Spleen (tissue), 11 donors: ENCODE results near the gene ZNF648. TPM values are rescaled to one million over a fixed set of nuclear protein-coding genes. Genes with fewer than 3 reads are reported as not detected.
"Not testable (repeated sequence)": the region's sequence is repeated elsewhere in the genome, so short reads cannot be mapped to it uniquely, and the experiment has no call there.

Experiments
- DNase-seq: peaks from one replicate; pipeline ENCODE4 v3.0.0-alpha.2; 2020
- H3K27ac ChIP-seq, 8 donors: fragments of 200-600 bp; sonication (generic) in 7 of 8; 1 replicate in 4 of 8; 2 replicates in 4 of 8; pipeline versions ENCODE4 v1.5.0 to v1.8.0; 2016 to 2021; ENCODE audit warnings: inconsistent platforms in 4 of 8, mild to moderate bottlenecking in 4 of 8, moderate library complexity in 1 of 8
- H3K27me3 ChIP-seq, 7 donors: fragments of 200-600 bp; sonication (generic) in 6 of 7; replicated peaks in 1 of 7; 1 replicate in 4 of 7; 2 replicates in 3 of 7; pipeline versions ENCODE4 v1.5.0 to v1.8.0; 2016 to 2021; ENCODE audit warnings: inconsistent platforms in 3 of 7, mild to moderate bottlenecking in 1 of 7
- H3K36me3 ChIP-seq, 6 donors: fragments of 200-600 bp; sonication (generic) in 5 of 6; 1 replicate in 4 of 6; 2 replicates in 2 of 6; pipeline versions ENCODE4 v1.5.0 to v1.8.0; 2016 to 2021; ENCODE audit warnings: inconsistent platforms in 2 of 6
- H3K4me1 ChIP-seq, 6 donors: fragments of 200-600 bp; sonication (generic) in 5 of 6; 1 replicate in 3 of 6; 2 replicates in 3 of 6; pipeline versions ENCODE4 v1.5.0 to v1.8.0; 2016 to 2021; ENCODE audit warnings: inconsistent platforms in 3 of 6
- H3K4me3 ChIP-seq, 8 donors: fragments of 200-600 bp; sonication (generic) in 7 of 8; 1 replicate in 4 of 8; 2 replicates in 4 of 8; pipeline versions ENCODE4 v1.5.0 to v1.8.0; 2016 to 2021; ENCODE audit warnings: inconsistent platforms in 4 of 8, mild to moderate bottlenecking in 4 of 8, moderate library complexity in 2 of 8
- H3K9me3 ChIP-seq, 8 donors: fragments of 200-600 bp; sonication (generic) in 7 of 8; 1 replicate in 4 of 8; 2 replicates in 4 of 8; pipeline versions ENCODE4 v1.5.0 to v1.8.0; 2016 to 2021; ENCODE audit warnings: inconsistent platforms in 4 of 8
- CTCF ChIP-seq, 11 experiments: fragments of 200-600 bp in 7 of 11; fragments of 450-650 bp in 4 of 11; sonication (generic) in 4 of 11; IDR thresholded peaks in 8 of 11; conservative IDR thresholded peaks in 3 of 11; 1 replicate in 7 of 11; 2 replicates in 4 of 11; pipeline versions ENCODE4 v1.4.0 to v1.8.0; 2016 to 2021; ENCODE audit warnings: antibody characterized with exemption in 11 of 11, inconsistent platforms in 4 of 11, mild to moderate bottlenecking in 1 of 11
- POLR2A ChIP-seq, 3 donors: fragments of 450-650 bp; IDR thresholded peaks; one replicate each; pipeline ENCODE4 v1.5.1; 2017; ENCODE audit warnings: antibody characterized with exemption in 3 of 3, mild to moderate bottlenecking in 1 of 3
- POLR2AphosphoS5 ChIP-seq, 3 donors: sonication (generic); formaldehyde crosslinking; IDR thresholded peaks; one replicate each; pipeline ENCODE4 v1.5.1; 2017; ENCODE audit warnings: antibody characterized with exemption in 3 of 3
- WGBS, 5 donors: extraction: QIAGEN DNeasy Blood & Tissue Kit in 3 of 5; methylation state at CpG; one replicate each; pipeline versions ENCODE4 v1.1.5 to v1.1.7; 2013 to 2018; 5-methylcytosine and 5-hydroxymethylcytosine counted together
- intact Hi-C: fragments of 100-400 bp; cut with DNase I; formaldehyde crosslinking; loops from one replicate; pipeline ENCODE4 v1.15.0; 2023; ENCODE audit warnings: low total_unique reads
- polyA plus RNA-seq, 3 donors: library from polyadenylated mRNA; stranded (reverse); fragments of 200-250 nt; gene quantifications; one replicate each; pipeline ENCODE4 v1.2.1, GENCODE V29; 2013
- total RNA-seq, 7 donors: library from RNA; depleted of rRNA in 3 of 7; stranded (reverse); fragments of >200 nt in 3 of 7; fragmentation: NEBNext Ultra II Directional in 4 of 7; extraction: Animal tissue kit (Norgen Biotek cat#: 25700) in 4 of 7; gene quantifications; one replicate each; pipeline versions ENCODE4 v1.1.0 to v1.2.1, GENCODE V29; 2016 to 2021
- donor health status: healthy with polysubstance abuse.
- donor health status: DM: no; HTN: no; CAD: no; lungs with moderate emphysema.
- donor health status: DM: no; HTN: no; CAD: no.
- donor health status: Bipolar disorder and iron deficiency.
- donor health status: healthy.
- donor health status: DM: no; HTN: no; CAD: no.
- donor health status: DM: yes; HTN: yes; CAD: no.

Gene ZNF648
- total and polyA plus RNA-seq, 10 donors, result 0.26 TPM; not detected in 9

- Histone ChIP-seq H3K4me1 (no peaks in the 10 kb centered on the region), H3K27ac (no peak overlapping the region), H3K4me3 (no peak overlapping the region), H3K27me3 (peaks cover 0 to 13% (median 0%) of the 10 kb centered on the region in 7 donors), H3K9me3 (peaks cover 0 to 11% (median 9%) of the 10 kb centered on the region in 8 donors), H3K36me3 (no peaks in the 10 kb centered on the region)
- no peak for DNase-seq
- TF ChIP-seq CTCF (IDR thresholded peaks at IDR 0.05 in 8 of 11, conservative IDR thresholded peaks at IDR 0.05 in 3 of 11) (no peak), POLR2AphosphoS5 (IDR thresholded peaks at IDR 0.05) (no peak), POLR2A (IDR thresholded peaks at IDR 0.05) (no peak)
- intact Hi-C loops, result loop anchor here (10.0 kb wide), 1 partner anchor 576 kb away; no protein-coding TSS in a partner anchor
- WGBS, 5 donors, result 43 to 57% (median 53%) methylated on average over 4 of the region's 4 CpGs
Observed at GRCh38 chr1:182050481-182051448, 10.7 kb downstream of the ZNF648 start.

- TF ChIP-seq CTCF (IDR thresholded peaks at IDR 0.05 in 8 of 11, conservative IDR thresholded peaks at IDR 0.05 in 3 of 11) (no peak), POLR2A (IDR thresholded peaks at IDR 0.05) (no peak), POLR2AphosphoS5 (IDR thresholded peaks at IDR 0.05) (no peak)
- 72 to 82% (median 75%) methylated on average over 2 of the region's 2 CpGs for WGBS, 5 donors
- intact Hi-C loops, result no loop called here
Observed at GRCh38 chr1:182048562-182048961, 12.9 kb downstream of the ZNF648 start.

GRCh38 chr1:182046763-182047162, 14.7 kb downstream of the ZNF648 start:
- Histone ChIP-seq H3K4me1 (no peaks in the 10 kb centered on the region), H3K4me3 (no peak overlapping the region), H3K27ac (no peak overlapping the region), H3K9me3 (peaks cover 0 to 27% (median 22%) of the 10 kb centered on the region in 8 donors), H3K36me3 (no peaks in the 10 kb centered on the region), H3K27me3 (no peaks in the 10 kb centered on the region)
- intact Hi-C loops, result no loop called here
- TF ChIP-seq POLR2AphosphoS5 (IDR thresholded peaks at IDR 0.05), result no peak
- TF ChIP-seq CTCF (IDR thresholded peaks at IDR 0.05 in 8 of 11, conservative IDR thresholded peaks at IDR 0.05 in 3 of 11), result no peak
- no peak for TF ChIP-seq POLR2A (IDR thresholded peaks at IDR 0.05)
- no peak for DNase-seq

More at GRCh38 chr1:182048562-182048961, 12.9 kb downstream of the ZNF648 start:
- peaks cover 0 to 27% (median 22%) of the 10 kb centered on the region in 8 donors for H3K9me3 ChIP-seq
- no peaks in the 10 kb centered on the region for H3K4me1 ChIP-seq
- no peaks in the 10 kb centered on the region for H3K36me3 ChIP-seq
- no peak for DNase-seq
- H3K4me3 ChIP-seq, result no peak overlapping the region
- H3K27me3 ChIP-seq, result no peaks in the 10 kb centered on the region
- no peak overlapping the region for H3K27ac ChIP-seq

- H3K9me3 ChIP-seq, result peaks cover 0 to 30% (median 22%) of the 10 kb centered on the region in 8 donors
- H3K4me1 ChIP-seq, H3K27me3 ChIP-seq, H3K4me3 ChIP-seq, H3K36me3 ChIP-seq, intact Hi-C loops, DNase-seq, H3K27ac ChIP-seq: not testable (repeated sequence)
- 90 to 96% (median 93%) methylated on average over 8 of the region's 8 CpGs for WGBS, 5 donors
Observed at GRCh38 chr1:182045481-182045880, 16.0 kb downstream of the ZNF648 start.
